Neural cell (in vitro differentiated cells): Measurements from ENCODE around the gene GSN. TPM values are rescaled to one million over a fixed set of nuclear protein-coding genes. Genes with fewer than 3 reads are reported as not detected.

Experiments used
- H2AFZ ChIP-seq: fragments of 200-600, 300-800 bp; sonication (generic), shearing (Covaris generic); 2 replicates; pipeline ENCODE4 v1.6.0; 2014; ENCODE audit warnings: low read depth, mild to moderate bottlenecking, antibody characterized with exemption, low read length, moderate library complexity
- H3F3A ChIP-seq: fragments of 200-600 bp; shearing (Covaris generic); 2 replicates; pipeline ENCODE4 v1.6.1; 2016; ENCODE audit warnings: mild to moderate bottlenecking, moderate library complexity, mixed read lengths, antibody characterized with exemption, low read length; ENCODE audit not compliant: insufficient read depth, poor library complexity, severe bottlenecking
- H3K27ac ChIP-seq: fragments of 200-600, 300-800 bp; sonication (generic), shearing (Covaris generic); 2 replicates; pipeline ENCODE4 v1.5.1; 2014; ENCODE audit warnings: mild to moderate bottlenecking, low read length, moderate library complexity
- H3K27me3 ChIP-seq: fragments of 300-800, 200-600 bp; sonication (generic), shearing (Covaris generic); 2 replicates; pipeline ENCODE4 v1.6.0; 2014; ENCODE audit warnings: mild to moderate bottlenecking, low read depth, low read length, moderate library complexity; ENCODE audit not compliant: insufficient read depth
- H3K36me3 ChIP-seq: fragments of 300-800, 200-600 bp; sonication (generic), shearing (Covaris generic); 2 replicates; pipeline ENCODE4 v1.5.1; 2014; ENCODE audit warnings: mild to moderate bottlenecking, antibody characterized with exemption, low read length, moderate library complexity; ENCODE audit not compliant: insufficient read depth
- H3K4me2 ChIP-seq: fragments of 300-800, 200-600 bp; sonication (generic), shearing (Covaris generic); 2 replicates; pipeline ENCODE4 v1.6.0; 2014; ENCODE audit warnings: mild to moderate bottlenecking, low read length
- H3K4me3 ChIP-seq: fragments of 300-800, 200-600 bp; sonication (generic), shearing (Covaris generic); 2 replicates; pipeline ENCODE4 v1.5.1; 2014; ENCODE audit warnings: mild to moderate bottlenecking, low read length, moderate library complexity
- H3K79me2 ChIP-seq: fragments of 200-600 bp; shearing (Covaris generic); replicated peaks from 2 replicates; pipeline ENCODE4 v1.6.0; 2014; ENCODE audit warnings: mild to moderate bottlenecking, low read length, moderate library complexity; ENCODE audit not compliant: insufficient read depth
- H3K9ac ChIP-seq: fragments of 300-800, 200-600 bp; sonication (generic), shearing (Covaris generic); 2 replicates; pipeline ENCODE4 v1.6.1; 2016; ENCODE audit warnings: mild to moderate bottlenecking, low read length, mixed read lengths
- H3K9me2 ChIP-seq: fragments of 200-600 bp; shearing (Covaris generic); 2 replicates; pipeline ENCODE4 v1.6.1; 2016; ENCODE audit warnings: mild to moderate bottlenecking, low read length, mixed read lengths; ENCODE audit not compliant: insufficient read depth
- H3K9me3 ChIP-seq: fragments of 200-600, 300-800 bp; sonication (generic), shearing (Covaris generic); 2 replicates; pipeline ENCODE4 v1.6.1; 2016; ENCODE audit warnings: mild to moderate bottlenecking, mixed run types, low read length, moderate library complexity, mixed read lengths
- H4K20me1 ChIP-seq: fragments of 200-600 bp; shearing (Covaris generic); 2 replicates; pipeline ENCODE4 v1.6.1; 2016; ENCODE audit warnings: mild to moderate bottlenecking, mixed run types; ENCODE audit not compliant: insufficient read depth
- CTCF ChIP-seq: fragments of 450-650 bp; IDR thresholded peaks from 2 replicates; pipeline ENCODE4 v1.5.1; 2014; ENCODE audit warnings: antibody characterized with exemption, mild to moderate bottlenecking, moderate library complexity; ENCODE audit not compliant: poor library complexity, severe bottlenecking
- EP300 ChIP-seq: fragments of 450-650 bp; conservative IDR thresholded peaks from 2 replicates; pipeline ENCODE4 v1.6.1; 2014; ENCODE audit warnings: antibody characterized with exemption, mild to moderate bottlenecking, moderate library complexity; ENCODE audit not compliant: poor library complexity, severe bottlenecking
- EZH2 ChIP-seq: fragments of 200-600, 300-800 bp; shearing (Covaris generic), sonication (generic); IDR thresholded peaks from 2 replicates; pipeline ENCODE4 v1.6.1; 2014; ENCODE audit warnings: antibody characterized with exemption, low read length, borderline replicate concordance, mild to moderate bottlenecking; ENCODE audit not compliant: insufficient read depth, poor library complexity, severe bottlenecking
- MXI1 ChIP-seq: fragments of 450-650 bp; conservative IDR thresholded peaks from 2 replicates; pipeline ENCODE4 v1.6.1; 2014; ENCODE audit warnings: antibody characterized with exemption, mild to moderate bottlenecking; ENCODE audit not compliant: poor library complexity, severe bottlenecking
- POLR2AphosphoS5 ChIP-seq: IDR thresholded peaks from 2 replicates; pipeline ENCODE4 v1.6.1; 2012
- RAD21 ChIP-seq: fragments of 450-650 bp; conservative IDR thresholded peaks from 2 replicates; pipeline ENCODE4 v1.6.1; 2014; ENCODE audit warnings: antibody characterized with exemption, mild to moderate bottlenecking, moderate library complexity
- REST ChIP-seq: IDR thresholded peaks from 2 replicates; pipeline ENCODE4 v1.6.1; 2012; ENCODE audit warnings: borderline replicate concordance
- SMC3 ChIP-seq: fragments of 450-650 bp; conservative IDR thresholded peaks from 2 replicates; pipeline ENCODE4 v1.6.1; 2014; ENCODE audit warnings: antibody characterized with exemption, mild to moderate bottlenecking, moderate library complexity; ENCODE audit not compliant: poor library complexity
- TAF1 ChIP-seq: IDR thresholded peaks from 2 replicates; pipeline ENCODE4 v1.6.1; 2012; ENCODE audit warnings: low read depth
- polyA plus RNA-seq: library from polyadenylated mRNA; depleted of rRNA; stranded (reverse); fragments of >200 nt; gene quantifications from 2 replicates; pipeline ENCODE4 v1.2.3, GENCODE V29; 2014

GSN gene
- polyA plus RNA-seq, 1 donor from 2014 or later, result 2.4 TPM

GRCh38 chr9:121316852-121317373 lies 49.0 kb downstream of the GSN start:
- Histone ChIP-seq H3K36me3 (no peaks in the 10 kb centered on the region), H3F3A (no peaks in the 10 kb centered on the region), H3K4me2 (no peak overlapping the region), H3K9me3 (no peaks in the 10 kb centered on the region), H4K20me1 (no peaks in the 10 kb centered on the region), H2AFZ (no peak overlapping the region), H3K27me3 (no peaks in the 10 kb centered on the region), H3K9me2 (no peaks in the 10 kb centered on the region), H3K4me3 (no peak overlapping the region), H3K27ac (no peak overlapping the region), H3K9ac (no peak overlapping the region), H3K79me2 (no peaks in the 10 kb centered on the region)
- no peak for TF ChIP-seq EP300
- no peak for TF ChIP-seq POLR2AphosphoS5

- Histone ChIP-seq H4K20me1 (no peaks in the 10 kb centered on the region), H3K4me3 (no peak overlapping the region), H3K9me2 (no peaks in the 10 kb centered on the region), H3K9ac (no peak overlapping the region), H3K27me3 (no peaks in the 10 kb centered on the region), H2AFZ (no peak overlapping the region), H3F3A (no peaks in the 10 kb centered on the region), H3K4me2 (no peak overlapping the region), H3K79me2 (no peaks in the 10 kb centered on the region), H3K36me3 (no peaks in the 10 kb centered on the region), H3K27ac (no peak overlapping the region), H3K9me3 (no peaks in the 10 kb centered on the region)
- no peak for TF ChIP-seq MXI1
- no peak for TF ChIP-seq TAF1
- no peak for TF ChIP-seq POLR2AphosphoS5
- TF ChIP-seq CTCF, result no peak
- TF ChIP-seq EZH2, result no peak
These were observed 50.0 kb downstream of the GSN start for GRCh38 chr9:121317737-121318630.

GRCh38 chr9:121318631-121319382 lies 50.8 kb downstream of the GSN start:
- Histone ChIP-seq H3F3A (no peaks in the 10 kb centered on the region), H3K4me3 (no peak overlapping the region), H3K27me3 (no peaks in the 10 kb centered on the region), H3K79me2 (no peaks in the 10 kb centered on the region), H2AFZ (no peak overlapping the region), H3K27ac (no peak overlapping the region), H3K9me3 (no peaks in the 10 kb centered on the region), H3K36me3 (no peaks in the 10 kb centered on the region), H3K4me2 (no peak overlapping the region), H3K9me2 (no peaks in the 10 kb centered on the region), H3K9ac (no peak overlapping the region), H4K20me1 (no peaks in the 10 kb centered on the region)
- TF ChIP-seq MXI1 (no peak), EP300 (no peak), TAF1 (no peak), RAD21 (no peak), SMC3 (no peak), CTCF (no peak), POLR2AphosphoS5 (no peak), EZH2 (no peak), REST (no peak)
